Measurements from ENCODE around the gene SUPT20HL2.
"Not testable (repeated sequence)": the region's sequence is repeated elsewhere in the genome, so short reads cannot be mapped to it uniquely, and the experiment has no call there.

SUPT20HL2 gene

DNA sequence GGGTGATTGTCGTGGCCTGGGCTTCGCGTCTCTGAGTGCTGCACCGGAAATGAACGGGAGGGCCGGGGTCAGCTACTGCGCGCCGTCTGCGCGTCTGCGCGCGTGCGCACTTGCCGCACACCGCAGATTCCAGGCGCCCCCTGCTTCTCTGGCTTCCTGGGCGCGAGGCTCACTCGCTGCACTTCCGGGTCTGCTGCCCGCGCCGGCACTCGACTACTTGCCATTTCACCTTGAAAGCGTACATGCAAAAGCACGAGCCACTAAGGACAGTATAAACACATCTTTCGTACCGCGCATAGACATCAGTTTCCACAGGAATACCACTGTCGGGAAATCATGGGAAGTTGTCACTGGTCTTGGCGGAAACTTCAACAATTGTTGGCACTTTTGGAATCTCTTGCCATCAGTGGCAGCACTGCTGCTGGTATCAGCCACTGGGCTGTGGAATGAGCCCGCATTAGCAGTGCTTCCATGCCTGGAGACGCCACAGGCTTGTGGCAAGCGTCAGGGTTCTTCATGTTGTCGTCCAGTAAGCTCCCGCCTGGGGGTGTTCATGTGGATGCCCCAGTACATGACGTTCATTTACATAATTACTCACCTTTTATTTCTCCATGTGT, at the start of gene SUPT20HL2:
TSS of gene SUPT20HL2 (minus strand) at position 51 of the 617 bp plus-strand sequence. CDS start 754 bp downstream, outside the sequence.
- DNase-seq, result no peak

DNA sequence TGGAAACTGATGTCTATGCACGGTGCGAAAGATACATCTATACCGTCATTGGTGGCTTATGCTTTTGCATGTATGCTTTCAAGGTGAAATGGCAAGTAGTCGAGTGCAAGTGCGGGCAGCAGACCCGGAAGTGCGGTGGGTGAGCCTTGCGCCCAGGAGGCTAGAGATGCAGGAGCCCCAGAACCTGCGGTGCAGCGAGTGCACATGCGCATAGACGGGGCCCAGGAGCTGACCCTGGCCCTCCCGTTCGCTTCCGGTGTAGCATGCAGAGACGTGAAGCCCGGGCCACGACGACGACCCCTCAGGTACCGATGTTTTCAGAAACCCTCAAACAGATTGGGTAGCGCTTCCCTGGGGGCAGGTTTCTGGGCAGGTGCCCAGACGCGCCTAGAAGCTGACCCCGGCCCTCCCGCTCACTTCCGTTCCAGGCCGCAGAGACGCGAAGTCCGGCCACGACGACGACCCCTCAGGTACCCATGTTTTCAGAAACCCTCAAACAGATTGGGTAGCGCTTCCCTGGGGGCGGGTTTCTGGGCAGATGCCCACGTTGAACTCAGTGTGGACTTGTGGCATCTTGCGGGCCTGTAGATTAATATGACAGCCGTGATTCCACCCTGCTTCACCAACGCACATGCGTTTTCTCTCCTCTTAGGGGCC, 48.3 kb upstream of the SUPT20HL2 start:
- DNase-seq, result not testable (repeated sequence)

DNA sequence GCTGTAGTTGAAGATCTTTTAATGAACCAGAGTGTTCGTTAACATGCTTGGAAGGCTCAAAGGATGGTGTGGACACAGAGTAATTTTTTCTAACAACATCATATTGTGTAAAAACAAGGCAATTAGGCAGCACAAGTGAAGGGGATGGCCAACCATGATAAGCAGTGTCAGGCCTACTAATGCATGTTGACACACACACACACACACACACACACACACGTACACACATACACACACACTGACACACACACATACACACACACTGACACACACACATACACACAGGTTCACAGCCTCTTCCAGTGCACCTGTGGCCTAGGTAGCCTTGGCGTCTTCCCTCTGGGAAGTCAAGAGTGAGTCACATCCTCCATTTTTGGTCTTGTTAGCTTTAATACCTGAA, 46.4 kb upstream of the SUPT20HL2 start, which contains the start of gene SUPT20HL1:
TSS of gene SUPT20HL1 (plus strand) at position 368 of the 400 bp plus-strand sequence. CDS start 2,122 bp downstream, outside the sequence.
- DNase-seq, result no peak

DNA sequence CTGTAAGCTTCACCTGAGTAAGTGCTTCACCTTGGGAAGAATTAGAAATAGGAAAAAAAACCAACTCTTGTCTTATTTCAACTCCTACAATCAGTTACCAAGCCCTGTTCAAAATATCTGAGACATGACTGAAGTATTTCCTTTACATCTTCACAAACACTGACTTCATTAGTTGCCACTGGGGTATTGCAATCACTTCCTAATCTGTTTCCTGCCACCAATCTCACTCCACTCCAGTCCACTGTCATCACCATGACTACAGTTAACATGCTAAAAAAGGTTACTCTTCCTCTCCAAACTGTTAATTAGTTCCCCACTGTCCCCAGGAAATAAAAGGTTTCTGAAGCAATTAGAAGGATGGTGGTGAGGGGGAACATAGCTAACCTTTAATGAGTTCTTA, 43.2 kb upstream of the SUPT20HL2 start:
- peak in 1 of 3 experiments; percentile 48 for DNase-seq

DNA sequence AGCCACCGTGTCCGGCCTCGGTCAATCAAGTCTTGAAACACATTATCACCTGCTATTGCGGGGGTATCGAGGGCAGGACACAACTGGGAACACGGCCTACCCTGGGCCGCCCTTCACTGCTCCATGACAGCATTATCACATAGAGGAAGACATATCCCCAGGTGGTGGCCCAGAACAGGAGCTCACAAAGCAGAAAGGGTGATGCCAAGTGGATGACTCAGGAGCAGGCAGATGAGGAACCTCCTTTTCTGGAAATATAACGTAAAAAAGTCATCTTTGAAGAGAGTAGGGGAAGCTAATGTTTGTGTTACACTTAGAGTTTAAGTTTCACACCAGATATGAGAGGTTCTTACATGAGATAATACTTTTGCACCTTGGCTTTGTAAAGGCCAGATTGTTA, 41.2 kb upstream of the SUPT20HL2 start:
- no peak for DNase-seq

DNA sequence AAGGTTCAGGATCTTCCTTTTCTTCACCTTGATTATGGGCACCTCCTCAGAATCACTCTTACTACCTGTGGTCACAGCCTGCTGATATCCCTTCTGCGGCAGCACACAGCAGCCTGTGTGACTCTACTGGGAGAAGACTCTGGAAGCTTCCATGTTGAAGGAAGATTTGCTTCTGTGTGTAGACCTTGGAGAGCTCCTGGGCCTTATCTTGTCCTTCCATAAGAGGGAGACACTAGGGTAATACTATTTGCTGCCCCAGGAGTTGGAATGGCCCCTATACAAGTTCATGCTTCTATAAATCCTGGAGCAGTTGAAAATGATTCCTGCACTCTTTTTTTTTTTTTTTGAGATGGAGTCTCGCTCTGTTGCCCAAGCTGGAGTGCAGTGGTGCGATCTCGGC, 36.3 kb upstream of the SUPT20HL2 start:
- DNase-seq, result no peak

DNA sequence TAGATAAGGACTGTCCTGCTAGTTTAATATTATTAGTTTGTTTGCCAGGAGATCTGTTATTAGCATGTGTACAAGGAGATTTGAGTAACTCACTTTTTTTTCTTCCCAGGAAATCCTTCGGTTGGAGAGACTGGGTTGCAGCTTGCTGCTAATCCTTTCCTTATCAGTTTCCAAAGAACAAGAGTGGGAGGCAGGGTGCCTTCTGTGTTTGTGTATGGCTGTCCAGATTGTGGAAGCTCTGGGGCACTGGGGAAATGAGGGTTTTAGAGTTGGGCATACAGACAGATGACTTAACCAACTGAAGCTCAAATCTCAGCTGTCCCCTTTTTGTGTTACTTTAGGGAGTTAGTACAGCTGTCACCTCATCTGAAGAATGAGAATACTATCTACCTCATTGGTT, 34.0 kb upstream of the SUPT20HL2 start:
- DNase-seq, result no peak

DNA sequence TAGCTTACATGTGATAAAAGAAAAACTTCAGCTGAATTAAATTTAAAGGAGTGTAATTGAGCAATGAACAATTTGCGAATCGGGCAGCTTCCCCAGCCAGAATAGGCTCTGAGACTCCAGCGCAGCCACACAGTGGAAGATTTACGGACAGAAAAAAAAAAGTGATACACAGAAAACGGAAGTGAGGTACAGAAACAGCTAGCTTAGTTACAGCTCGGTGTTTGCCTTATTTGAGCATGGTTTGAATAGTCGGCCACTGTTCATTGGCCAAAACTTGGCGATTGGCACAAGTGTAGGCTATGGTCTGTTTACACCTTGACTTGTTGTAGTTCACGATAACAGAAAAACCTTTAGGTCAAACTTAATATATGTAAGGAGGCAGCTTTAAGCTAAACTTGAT, 29.9 kb upstream of the SUPT20HL2 start:
- DNase-seq, result no peak

DNA sequence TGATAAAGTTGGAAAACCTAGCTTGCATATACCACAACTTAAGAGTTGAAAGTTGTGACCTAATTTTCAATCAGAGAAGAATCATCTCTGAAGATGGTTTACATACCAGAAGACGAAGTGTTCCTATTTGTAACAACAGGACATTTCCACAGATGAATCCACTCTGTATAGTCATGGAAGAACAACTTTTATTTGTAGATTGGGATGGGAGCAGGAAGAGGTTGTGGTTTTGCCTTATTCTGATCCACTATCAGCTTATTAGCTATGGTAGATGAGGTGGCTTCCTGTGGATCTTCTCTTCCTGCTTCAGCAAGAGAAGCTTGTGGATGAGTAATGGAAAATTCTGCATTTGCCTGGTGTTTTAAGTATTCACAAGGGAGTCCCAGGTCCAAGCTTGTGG, 27.9 kb upstream of the SUPT20HL2 start:
- DNase-seq, result no peak

DNA sequence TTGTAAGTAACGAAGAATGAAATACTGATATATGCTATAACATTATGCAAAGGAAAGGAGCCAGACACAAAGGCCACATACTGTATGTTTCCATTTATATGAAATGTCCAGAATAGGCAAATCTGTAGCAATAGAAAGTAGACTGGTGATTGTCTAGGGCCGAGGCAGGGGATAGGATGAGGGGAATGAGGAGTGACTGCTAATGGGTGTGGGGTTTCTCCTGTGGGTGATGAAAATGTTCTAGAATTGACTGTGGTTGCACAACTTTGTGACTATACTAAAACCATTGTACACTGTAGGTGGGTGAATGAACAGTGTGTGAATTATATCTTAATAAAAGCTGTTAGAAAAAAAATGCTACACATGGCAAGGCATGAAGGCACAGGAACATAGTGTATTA, 26.6 kb upstream of the SUPT20HL2 start:
- DNase-seq, result no peak

DNA sequence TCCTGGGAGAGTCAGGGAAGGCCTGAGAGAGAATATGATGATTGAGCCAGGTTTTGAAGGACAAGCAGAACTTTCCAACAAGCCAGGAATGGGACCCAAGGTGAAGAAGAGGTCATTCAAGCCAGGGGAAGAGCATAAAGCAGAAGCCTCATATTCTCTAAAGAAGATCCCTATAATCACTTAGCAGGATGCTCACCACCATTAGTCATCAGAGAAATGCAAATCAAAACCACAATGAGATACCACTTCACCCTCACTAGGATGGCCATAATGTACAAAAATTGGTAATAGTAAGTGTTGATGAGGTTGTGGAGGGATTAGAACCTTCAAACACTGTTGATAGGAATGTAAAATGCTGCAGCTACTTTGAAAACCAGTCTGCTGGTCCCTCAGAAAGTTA, 26.0 kb upstream of the SUPT20HL2 start:
- no peak for DNase-seq

DNA sequence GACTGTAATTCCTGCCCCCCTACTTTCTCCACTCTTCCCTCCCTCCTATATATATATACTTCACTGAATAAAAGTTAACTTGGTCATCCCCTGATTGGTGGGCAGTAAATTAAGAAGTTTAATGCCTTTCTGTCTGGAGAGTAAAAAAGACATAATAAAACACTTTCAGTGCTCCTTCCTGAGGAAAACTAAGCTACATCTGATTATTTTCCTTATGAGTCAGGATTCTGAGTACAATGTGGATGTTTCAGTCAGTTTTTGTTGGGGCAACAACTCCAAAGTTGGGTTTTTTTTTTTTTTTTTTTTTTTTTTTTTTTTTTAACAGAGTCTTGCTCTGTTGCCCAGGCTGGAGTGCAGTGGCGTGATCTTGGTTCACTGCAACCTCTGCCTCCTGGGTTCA, 22.0 kb upstream of the SUPT20HL2 start:
- DNase-seq, result no peak

DNA sequence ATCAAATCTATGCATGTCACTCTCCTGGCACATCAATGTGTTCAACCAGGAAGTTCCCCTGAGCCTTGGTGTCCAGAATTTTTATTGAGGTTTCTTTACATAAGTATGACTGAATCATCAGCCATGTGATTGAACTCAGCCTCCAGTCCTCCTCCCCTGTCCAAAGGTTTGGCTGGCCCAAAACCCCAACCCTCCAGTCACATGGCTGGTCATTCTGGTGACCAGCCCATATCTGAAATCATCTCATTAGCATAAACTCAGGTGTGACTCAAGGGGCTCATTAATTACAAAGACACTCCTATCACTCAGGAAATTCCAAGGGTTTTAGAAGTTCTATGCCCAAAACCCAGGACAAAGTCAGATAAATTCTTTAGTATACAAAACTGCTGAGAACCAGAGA, 20.6 kb upstream of the SUPT20HL2 start:
- DNase-seq, result no peak

DNA sequence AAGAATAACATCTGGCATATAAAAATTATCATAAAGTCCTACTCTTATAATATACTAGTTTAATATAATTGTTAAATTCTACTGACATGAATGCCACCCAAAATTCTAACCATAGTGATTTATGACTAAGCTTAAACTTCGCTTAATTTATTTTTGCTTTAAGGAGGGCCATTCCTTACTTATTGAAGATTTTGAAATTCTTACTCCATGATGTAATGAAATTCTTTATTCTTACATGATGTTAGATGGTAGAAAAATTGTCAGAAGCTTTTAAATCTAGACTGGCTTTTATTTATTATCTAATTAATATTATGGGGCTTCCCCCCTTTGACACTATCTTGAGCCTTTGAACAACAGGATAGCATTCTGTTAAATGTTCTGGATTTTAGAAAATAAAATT, 19.5 kb upstream of the SUPT20HL2 start:
- DNase-seq, result no peak

DNA sequence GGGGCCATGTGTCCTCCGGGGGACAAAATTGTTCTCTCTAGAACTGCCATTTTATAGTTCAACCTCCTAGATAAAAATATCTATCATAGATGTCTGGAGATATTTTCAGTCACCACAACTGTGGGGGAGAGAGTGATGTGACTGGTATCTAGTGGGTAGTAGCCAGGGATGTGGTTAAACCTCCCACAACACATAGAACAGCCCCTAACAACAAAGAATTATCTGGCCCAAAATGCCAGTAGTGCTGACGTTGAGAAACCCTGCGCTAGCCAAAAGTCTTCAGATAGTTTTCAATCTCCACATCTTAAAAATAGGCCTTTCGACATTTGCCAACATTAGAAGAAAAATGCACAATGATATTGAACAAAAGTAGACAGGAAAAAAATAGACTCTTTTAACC, 19.0 kb upstream of the SUPT20HL2 start:
- no peak for DNase-seq

DNA sequence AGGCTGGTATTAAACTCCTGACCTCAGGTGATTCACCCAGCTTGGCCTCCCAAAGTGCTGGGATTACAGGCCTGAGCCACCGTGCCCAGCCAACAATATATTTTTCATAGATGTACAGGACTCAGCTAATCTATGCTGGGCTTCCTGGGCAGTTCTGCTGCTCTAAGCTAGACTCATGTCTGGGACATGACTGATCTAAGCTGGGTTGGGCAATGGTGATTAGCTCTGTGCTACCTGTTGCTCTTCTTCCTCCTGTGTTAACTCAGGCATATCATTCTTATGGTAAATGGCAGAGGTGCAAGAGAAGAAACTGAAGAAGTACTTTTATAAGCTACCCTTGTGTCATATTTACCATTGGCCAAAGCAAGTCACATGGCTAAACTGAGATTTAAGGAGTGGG, 11.4 kb upstream of the SUPT20HL2 start:
- no peak for DNase-seq

DNA sequence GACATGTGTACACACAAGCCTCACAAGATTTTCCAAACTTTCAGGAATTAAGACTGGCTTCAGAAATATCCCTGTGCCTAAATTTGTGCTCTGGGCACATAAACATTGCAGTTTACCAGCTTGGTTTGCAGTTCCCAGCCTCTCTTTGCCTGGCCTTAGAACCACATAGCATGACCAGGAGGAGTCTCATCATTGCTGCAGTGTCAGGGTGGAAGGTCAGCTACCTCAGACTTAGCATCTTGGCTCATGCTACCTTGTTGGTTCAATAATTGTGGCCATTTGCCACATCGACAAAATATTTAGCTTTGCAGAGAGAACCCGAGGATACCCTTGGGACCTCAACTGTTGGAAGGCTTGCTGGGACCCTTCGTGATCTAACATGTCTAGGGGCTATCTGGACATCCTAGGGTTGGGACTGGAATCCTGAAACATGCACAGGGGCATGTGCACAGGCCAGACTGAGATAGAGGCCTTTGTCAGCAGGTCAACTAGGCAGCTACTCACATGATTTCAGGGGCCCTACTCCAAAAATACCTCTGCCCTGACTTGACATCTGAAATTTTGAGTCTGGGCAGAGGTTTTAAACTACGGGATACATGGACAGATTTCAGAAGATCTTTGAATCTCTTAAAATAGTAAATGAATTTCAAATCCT, 8.0 kb upstream of the SUPT20HL2 start:
- no peak for DNase-seq

DNA sequence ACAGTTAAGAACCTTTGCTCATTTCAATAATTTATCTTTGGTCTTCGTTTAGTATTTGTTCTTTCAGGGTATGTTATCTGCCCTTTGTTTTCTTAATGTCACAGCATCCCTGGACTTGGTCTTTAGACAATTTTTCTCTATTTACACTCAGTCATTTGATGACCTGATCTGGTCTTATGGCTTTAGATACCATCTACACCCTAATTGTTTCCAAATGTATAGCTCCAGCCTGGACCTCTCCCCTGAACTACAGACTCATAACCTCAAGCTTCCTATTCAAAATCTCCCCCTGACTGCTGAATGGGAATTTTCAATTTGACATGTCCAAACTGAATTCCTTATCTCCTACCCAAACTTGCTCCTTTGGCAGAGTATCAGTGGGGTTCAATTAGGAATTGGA, 3.7 kb upstream of the SUPT20HL2 start:
- no peak for DNase-seq

DNA sequence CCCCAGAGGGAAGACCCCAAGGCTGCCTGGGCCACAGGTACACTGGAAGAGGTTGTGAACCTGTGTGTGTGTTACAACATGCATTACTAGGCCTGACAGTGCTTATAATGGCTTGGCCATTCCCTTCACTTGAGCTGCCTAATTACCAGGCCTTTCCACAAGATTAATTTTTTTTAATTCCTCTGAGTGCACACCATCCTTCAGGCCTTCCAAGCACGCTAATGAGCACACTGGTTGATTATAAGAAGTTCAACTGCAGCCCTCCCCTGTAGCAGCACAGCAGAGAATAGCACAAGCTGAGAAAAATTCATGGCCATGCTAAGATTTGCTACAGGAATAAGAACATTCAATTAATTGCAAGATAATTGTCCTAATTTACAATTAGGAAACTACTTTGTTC, 2.2 kb upstream of the SUPT20HL2 start:
- no peak for DNase-seq

DNA sequence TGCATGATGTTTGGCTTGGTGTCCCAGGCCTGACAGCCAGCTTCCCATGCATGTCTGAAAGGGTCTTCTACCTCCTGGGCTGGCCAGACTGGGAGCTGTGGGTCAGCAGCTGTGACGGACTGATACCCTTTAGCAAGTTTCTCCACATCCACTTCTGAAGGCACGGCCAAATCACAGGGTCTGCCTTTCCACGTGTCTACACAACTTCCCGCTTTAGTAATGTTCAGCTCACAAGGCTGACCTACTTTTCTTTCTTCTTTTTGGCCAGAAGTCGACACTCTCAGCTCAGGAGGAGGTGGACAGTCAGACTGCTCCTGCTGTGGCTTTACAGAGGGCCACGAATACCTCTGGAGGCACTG, 1.6 kb downstream of the SUPT20HL2 start:
- not testable (repeated sequence) for DNase-seq

DNA sequence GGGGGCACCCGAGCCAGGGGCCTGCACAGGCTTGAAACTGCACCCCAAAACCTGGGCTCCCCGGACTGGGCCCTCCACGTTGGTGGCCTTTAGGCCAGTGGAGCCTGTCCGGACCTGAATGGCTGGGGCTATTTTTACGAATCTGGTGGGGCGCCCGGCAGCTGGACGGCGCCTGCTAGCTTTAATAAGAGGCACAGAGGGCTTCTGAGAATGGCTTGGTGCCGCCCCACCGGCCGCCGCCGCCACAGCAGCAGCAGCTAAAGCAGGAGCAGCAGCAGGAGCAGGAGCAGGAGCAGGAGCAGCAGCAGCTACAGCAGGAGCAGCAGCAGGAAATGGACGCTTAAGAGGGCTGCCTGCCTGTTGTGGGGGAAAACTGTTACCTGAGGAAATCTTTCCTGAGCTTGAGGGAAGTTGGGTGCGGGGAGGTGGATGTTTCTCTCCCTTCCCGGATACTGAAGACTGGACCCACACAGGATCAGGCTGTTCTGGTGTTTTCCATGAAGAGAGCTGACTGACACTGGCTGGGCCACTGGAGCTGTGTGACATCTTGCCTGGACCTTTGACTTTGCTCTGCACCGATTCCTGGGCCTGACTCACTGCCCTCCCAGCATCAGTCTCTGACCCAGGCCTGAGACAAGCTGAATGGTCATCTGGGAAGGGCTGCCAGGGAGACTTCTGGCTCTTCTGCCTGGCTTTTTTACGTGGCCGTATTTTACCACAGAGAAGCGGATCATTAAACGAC, 2.2 kb downstream of the SUPT20HL2 start:
- not testable (repeated sequence) for DNase-seq

DNA sequence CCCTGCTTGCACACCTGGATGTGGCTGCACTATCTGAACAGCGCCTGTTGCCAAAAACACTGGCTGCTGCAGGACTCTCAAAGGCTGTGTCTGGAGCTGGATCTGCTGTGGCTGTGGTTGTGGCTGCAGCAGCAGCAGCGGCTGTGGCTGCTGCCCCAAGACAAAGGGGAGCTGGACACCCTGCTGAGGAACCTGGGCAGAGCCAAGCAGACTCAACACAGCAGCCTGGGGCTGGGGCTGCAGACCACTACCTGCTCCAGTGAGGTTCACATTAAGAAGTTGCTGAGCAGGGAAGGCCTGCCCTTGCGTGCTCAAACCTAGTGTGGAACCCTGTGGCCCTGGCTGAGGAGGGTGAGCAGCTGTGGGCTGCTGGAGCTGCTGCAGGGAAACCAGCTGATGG, 3.0 kb downstream of the SUPT20HL2 start:
- peak in 2 of 3 experiments; percentile 10 to 55 for DNase-seq

DNA sequence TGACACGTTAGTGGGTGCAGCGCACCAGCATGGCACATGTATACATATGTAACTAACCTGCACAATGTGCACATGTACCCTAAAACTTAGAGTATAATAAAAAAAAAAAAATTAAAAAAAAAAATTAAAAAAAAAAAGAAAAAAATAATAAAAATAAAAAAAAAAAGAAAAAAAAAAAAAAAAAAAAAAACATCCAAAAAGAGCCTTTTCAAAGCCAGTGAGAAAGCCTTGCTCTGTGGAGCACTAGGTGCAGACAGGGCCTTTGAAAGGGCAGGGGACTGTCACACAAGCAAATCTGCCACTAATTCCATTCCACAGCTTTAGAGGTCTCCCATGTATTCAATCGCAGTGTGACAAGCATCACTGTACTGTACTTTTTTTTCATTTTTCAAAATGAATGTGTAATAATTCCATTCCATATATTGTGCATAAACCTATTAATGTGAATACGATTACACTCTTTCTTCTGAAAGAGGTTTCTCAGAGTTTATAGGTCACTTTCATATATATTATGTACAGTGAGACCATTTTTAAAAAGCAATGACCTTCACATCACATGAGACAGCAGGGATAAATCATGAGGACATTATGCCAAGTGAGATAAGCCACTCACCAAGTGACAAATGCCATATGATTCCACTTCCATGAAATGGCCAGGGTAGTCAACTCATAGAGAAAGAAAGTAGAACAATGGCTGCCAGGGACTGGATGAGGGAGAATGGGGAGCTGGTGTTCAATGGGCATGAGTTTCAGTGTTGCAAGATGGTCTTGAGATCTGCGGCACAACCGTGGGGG, 4.1 kb downstream of the SUPT20HL2 start:
- not testable (repeated sequence) for DNase-seq
